ENCODE data around the gene C15orf62. TPM values are rescaled to one million over a fixed set of nuclear protein-coding genes. Genes with fewer than 3 reads are reported as not detected.

Gene C15orf62
- total and polyA plus RNA-seq, 12 donors, result 0.07 to 1.1 (median 0.36) TPM; not detected in 4

DNA sequence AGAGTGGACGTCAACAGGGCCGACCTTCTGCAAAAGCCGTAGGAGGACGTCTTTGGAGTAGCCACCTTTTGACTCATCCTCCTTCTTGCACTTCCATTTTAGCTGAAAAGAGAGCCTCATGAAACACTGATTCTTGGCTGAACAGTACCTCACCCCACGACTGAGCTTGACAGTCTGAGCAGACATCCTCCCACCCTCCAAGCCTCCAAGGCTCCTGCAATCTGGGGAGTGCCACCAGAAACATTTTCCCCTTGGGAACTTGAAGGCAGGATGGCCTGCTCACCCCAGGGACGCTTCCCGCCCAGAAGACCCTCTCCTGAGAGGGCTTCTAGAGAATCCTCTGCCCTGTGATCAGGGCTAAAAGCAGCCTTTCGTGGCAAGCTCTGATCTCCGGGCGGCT lies 5.2 kb downstream of the C15orf62 start:
- DNase-seq, result no peak
- Histone ChIP-seq H3K4me3 (no peak overlapping the region), H3K27me3 (no peaks in the 10 kb centered on the region), H3K4me1 (replicated peaks in 1 of 2) (no peaks in the 10 kb centered on the region), H3K9me3 (replicated peaks in 1 of 3) (no peaks in the 10 kb centered on the region), H3K27ac (no peak overlapping the region), H3K36me3 (replicated peaks in 1 of 2) (peaks cover 0 to 79% of the 10 kb centered on the region in 2 donors)
- intact Hi-C loops (cut with DNase I), result no loop called here
- 92 to 95% (median 93%) methylated on average over 6 to 10 of the region's 10 CpGs for WGBS, 4 donors
- TF ChIP-seq, protein P1, sequence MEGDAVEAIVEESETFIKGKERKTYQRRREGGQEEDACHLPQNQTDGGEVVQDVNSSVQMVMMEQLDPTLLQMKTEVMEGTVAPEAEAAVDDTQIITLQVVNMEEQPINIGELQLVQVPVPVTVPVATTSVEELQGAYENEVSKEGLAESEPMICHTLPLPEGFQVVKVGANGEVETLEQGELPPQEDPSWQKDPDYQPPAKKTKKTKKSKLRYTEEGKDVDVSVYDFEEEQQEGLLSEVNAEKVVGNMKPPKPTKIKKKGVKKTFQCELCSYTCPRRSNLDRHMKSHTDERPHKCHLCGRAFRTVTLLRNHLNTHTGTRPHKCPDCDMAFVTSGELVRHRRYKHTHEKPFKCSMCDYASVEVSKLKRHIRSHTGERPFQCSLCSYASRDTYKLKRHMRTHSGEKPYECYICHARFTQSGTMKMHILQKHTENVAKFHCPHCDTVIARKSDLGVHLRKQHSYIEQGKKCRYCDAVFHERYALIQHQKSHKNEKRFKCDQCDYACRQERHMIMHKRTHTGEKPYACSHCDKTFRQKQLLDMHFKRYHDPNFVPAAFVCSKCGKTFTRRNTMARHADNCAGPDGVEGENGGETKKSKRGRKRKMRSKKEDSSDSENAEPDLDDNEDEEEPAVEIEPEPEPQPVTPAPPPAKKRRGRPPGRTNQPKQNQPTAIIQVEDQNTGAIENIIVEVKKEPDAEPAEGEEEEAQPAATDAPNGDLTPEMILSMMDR (IDR thresholded peaks at IDR 0.05), result no peak
- TF ChIP-seq POLR2A (IDR thresholded peaks at IDR 0.05), result no peak

DNA sequence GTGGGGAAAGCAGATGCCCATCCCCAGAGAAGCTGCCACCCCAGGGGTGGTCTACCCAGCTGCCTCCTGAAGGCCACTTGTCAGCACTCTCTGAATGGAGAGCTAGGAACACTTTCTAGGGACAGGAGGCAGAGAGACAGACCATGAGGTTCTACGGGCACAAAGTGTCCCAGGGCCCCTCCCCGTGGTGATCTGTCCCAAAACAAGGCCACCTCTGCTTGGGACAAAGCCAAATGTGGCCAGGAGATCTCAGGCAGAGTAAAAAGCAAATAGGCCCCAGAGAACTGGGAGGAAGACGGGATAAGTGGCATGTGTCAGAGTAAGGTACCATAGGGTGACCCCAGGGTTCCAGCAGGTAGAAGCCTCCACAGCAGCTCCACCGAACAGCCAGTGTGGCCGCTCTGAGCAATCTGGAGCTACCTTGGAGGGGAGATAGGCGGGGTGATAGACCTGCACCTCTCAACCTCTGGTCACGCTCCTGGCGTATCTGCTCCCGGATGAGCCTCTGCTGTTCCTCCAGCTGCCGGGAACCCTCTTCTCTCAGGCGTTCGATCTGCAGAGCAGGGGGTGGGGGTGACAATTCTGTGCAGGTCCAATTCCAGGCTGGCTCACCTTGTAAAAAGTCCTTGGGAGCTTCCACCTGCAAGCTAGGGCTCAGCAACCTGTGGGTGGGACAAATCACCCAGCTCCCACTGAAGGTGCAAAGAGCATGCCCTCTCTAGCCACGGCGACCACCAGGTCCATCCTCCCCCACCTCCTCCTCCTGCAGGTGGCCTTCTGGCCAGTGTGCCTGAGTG lies 6.2 kb downstream of the C15orf62 start:
- no peaks in the 10 kb centered on the region for H3K27me3 ChIP-seq
- WGBS, 4 donors, result 79 to 86% (median 85%) methylated on average over 10 to 14 of the region's 14 CpGs
- no peaks in the 10 kb centered on the region for H3K4me1 ChIP-seq (replicated peaks in 1 of 2)
- DNase-seq, result peak in 4 of 7 donors; percentile 45 to 74 (median 54)
- intact Hi-C loops (cut with DNase I), result no loop called here
- H3K9me3 ChIP-seq (replicated peaks in 1 of 3), result no peaks in the 10 kb centered on the region
- H3K27ac ChIP-seq, result no peak overlapping the region
- no peak overlapping the region for H3K4me3 ChIP-seq
- peaks cover 0 to 79% of the 10 kb centered on the region in 2 donors for H3K36me3 ChIP-seq (replicated peaks in 1 of 2)
- no peak for TF ChIP-seq POLR2A (IDR thresholded peaks at IDR 0.05)
- TF ChIP-seq, protein P1 (IDR thresholded peaks at IDR 0.05), result no peak

DNA sequence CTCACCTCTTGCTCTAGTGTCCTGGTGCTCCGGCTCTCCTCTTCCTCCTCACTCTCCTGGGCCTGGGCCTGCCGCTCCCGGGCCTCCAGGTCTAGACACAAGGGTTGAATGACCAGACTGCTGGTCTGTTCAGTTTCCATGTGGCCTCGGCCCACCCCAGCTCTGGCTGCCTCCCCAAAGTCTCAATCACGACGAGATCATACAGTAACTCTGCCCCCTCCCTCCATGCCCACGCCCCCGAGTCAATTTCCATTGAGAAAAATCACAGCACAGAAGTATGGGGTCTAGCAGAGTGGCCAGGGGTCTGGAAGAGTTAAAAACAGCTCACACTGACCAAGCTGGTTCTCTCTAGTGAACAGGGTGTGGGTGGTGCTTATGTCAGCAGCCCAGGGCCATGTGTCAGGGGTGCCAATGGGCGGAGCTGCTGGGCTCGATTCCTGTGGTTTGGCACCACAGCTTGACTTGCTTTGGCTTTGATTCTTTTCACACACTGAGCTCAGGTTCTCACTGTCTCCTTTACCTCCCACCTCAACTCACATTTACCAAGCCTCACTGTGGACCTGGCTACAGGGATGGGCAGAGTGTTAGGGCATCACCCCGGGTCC lies 6.9 kb downstream of the C15orf62 start:
- no peaks in the 10 kb centered on the region for H3K4me1 ChIP-seq (replicated peaks in 1 of 2)
- DNase-seq, result peak in 5 of 7 donors; percentile 51 to 77 (median 56)
- no peaks in the 10 kb centered on the region for H3K27me3 ChIP-seq
- peaks cover 0 to 77% of the 10 kb centered on the region in 2 donors for H3K36me3 ChIP-seq (replicated peaks in 1 of 2)
- no peak overlapping the region for H3K4me3 ChIP-seq
- WGBS, 4 donors, result 76 to 84% (median 79%) methylated on average over 8 to 11 of the region's 11 CpGs
- intact Hi-C loops (cut with DNase I), result no loop called here
- no peaks in the 10 kb centered on the region for H3K9me3 ChIP-seq (replicated peaks in 1 of 3)
- no peak overlapping the region for H3K27ac ChIP-seq
- TF ChIP-seq POLR2A (IDR thresholded peaks at IDR 0.05), result no peak
- TF ChIP-seq, protein P1 (IDR thresholded peaks at IDR 0.05), result no peak

DNA sequence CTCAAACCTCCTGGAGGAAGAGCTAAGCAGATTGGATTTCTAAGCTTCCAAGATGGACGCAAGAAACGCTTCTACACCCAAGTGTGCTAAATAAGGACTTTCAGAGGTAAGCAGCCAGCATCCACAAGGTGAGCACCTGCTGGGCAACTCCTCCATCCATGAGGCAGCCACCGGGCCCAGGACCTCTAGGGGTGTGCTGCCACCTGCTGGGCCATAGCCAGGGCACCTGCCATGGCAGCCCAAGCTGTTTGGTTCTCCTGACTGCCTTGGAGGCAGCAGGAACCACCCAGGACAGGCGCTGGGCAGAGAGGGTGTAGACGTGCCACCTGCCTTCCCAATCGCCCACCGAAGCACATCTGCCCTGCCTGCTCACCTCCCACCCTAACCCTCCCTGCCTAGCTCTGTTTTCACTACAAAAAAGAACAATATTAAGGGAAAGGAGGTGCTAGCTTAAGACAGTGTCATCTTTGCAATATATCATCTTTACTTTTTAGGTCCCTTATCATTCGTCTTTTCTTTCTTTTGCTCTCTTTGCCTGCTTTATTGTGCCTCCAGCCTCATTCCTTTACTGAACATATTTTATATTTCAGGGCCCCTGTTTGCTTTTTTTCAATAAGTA lies 12.9 kb downstream of the C15orf62 start:
- Histone ChIP-seq H3K4me1 (replicated peaks in 1 of 2) (peaks cover 0 to 4% of the 10 kb centered on the region in 2 donors), H3K27ac (no peak overlapping the region), H3K27me3 (no peaks in the 10 kb centered on the region), H3K4me3 (no peak overlapping the region), H3K36me3 (replicated peaks in 1 of 2) (peaks cover 0 to 21% of the 10 kb centered on the region in 2 donors), H3K9me3 (replicated peaks in 1 of 3) (no peaks in the 10 kb centered on the region)
- intact Hi-C loops (cut with DNase I), result loop anchor here in 1 of 2 donors (10.0 kb wide), 1 partner anchor 112 kb away; the partner anchor contains the start of gene VPS18
- TF ChIP-seq, protein P1 (IDR thresholded peaks at IDR 0.05), result peak in 4 of 6 experiments; percentile 39 to 62 (median 50)
- TF ChIP-seq POLR2A (IDR thresholded peaks at IDR 0.05), result no peak
- peak in 6 of 7 donors; percentile 39 to 81 (median 58) for DNase-seq
- WGBS, 4 donors, result 62 to 90% (median 68%) methylated on average over 7 to 8 of the region's 8 CpGs

Data from adrenal gland (tissue), 12 donors.